CD8-positive, alpha-beta memory T cell (primary cell): ENCODE measurements around the gene DGLUCY. TPM values are rescaled to one million over a fixed set of nuclear protein-coding genes. Genes with fewer than 3 reads are reported as not detected.
"Not testable (repeated sequence)": the region's sequence is repeated elsewhere in the genome, so short reads cannot be mapped to it uniquely, and the experiment has no call there.

Experiments used
- CTCF ChIA-PET: fragments of 350-600 bp; sonication (Branson Sonifier 250); formaldehyde crosslinking; loops from one replicate; lab custom pipeline; 2021; ENCODE audit warnings: antibody characterized with exemption; lab: Charles Lee
- POLR2A ChIA-PET: fragments of 350-600 bp; sonication (Branson Sonifier 250); formaldehyde crosslinking; loops from one replicate; lab custom pipeline; 2021; ENCODE audit warnings: antibody characterized with exemption; lab: Charles Lee
- DNase-seq, 5 donors: peaks; one replicate each; pipeline versions ENCODE4 v3.0.0 to v3.0.0-alpha.2; 2020 to 2022; ENCODE audit warnings: mixed read lengths in 1 of 5
- H3K27ac ChIP-seq: one replicate; pipeline ENCODE4 v1.7.0; 2013; ENCODE audit warnings: low read depth, mild to moderate bottlenecking, low read length, moderate library complexity
- H3K27me3 ChIP-seq: 2 replicates; pipeline ENCODE4 v1.7.0; 2013; ENCODE audit warnings: low read length, mild to moderate bottlenecking; ENCODE audit not compliant: insufficient read depth, poor library complexity, severe bottlenecking
- H3K36me3 ChIP-seq: 2 replicates; pipeline ENCODE4 v1.7.0; 2013; ENCODE audit warnings: mild to moderate bottlenecking, low read length, moderate library complexity; ENCODE audit not compliant: insufficient read depth
- H3K4me1 ChIP-seq: 2 replicates; pipeline ENCODE4 v1.7.0; 2013; ENCODE audit warnings: mild to moderate bottlenecking, low read length, moderate library complexity; ENCODE audit not compliant: insufficient read depth
- H3K4me3 ChIP-seq: 2 replicates; pipeline ENCODE4 v1.7.0; 2013; ENCODE audit warnings: mild to moderate bottlenecking, low read length
- H3K9me3 ChIP-seq: 2 replicates; pipeline ENCODE4 v1.7.0; 2013; ENCODE audit warnings: mild to moderate bottlenecking, low read length
- H3K27ac Mint-ChIP-seq, 8 donors: one replicate each; pipeline ENCODE4 v1.8.0; 2020 to 2021; ENCODE audit warnings: mixed read lengths in 8 of 8, mild to moderate bottlenecking in 6 of 8, inconsistent platforms in 3 of 8, moderate library complexity in 3 of 8
- H3K27me3 Mint-ChIP-seq, 2 donors: one replicate each; pipeline ENCODE4 v1.8.0; 2020 to 2021; ENCODE audit warnings: mixed read lengths in 2 of 2, mild to moderate bottlenecking in 1 of 2, moderate library complexity in 1 of 2
- H3K36me3 Mint-ChIP-seq, 3 donors: one replicate each; pipeline ENCODE4 v1.8.0; 2020 to 2021; ENCODE audit warnings: mixed read lengths in 3 of 3, inconsistent platforms in 1 of 3, mild to moderate bottlenecking in 1 of 3
- H3K4me1 Mint-ChIP-seq, 3 donors: one replicate each; pipeline ENCODE4 v1.8.0; 2020 to 2021; ENCODE audit warnings: mixed read lengths in 3 of 3, inconsistent platforms in 1 of 3, mild to moderate bottlenecking in 1 of 3
- H3K4me3 Mint-ChIP-seq, 7 donors: one replicate each; pipeline ENCODE4 v1.8.0; 2020 to 2021; ENCODE audit warnings: mixed read lengths in 7 of 7, mild to moderate bottlenecking in 6 of 7, moderate library complexity in 4 of 7, inconsistent platforms in 2 of 7
- H3K9me3 Mint-ChIP-seq, 5 donors: one replicate each; pipeline ENCODE4 v1.8.0; 2020 to 2022; ENCODE audit warnings: mixed read lengths in 5 of 5, mild to moderate bottlenecking in 3 of 5, moderate library complexity in 2 of 5, inconsistent platforms in 1 of 5
- polyA plus RNA-seq: library from polyadenylated mRNA; unstranded; fragments of 300-500 nt; fragmentation: Illumina TruSeq; gene quantifications from one replicate; pipeline ENCODE4 v1.2.3, GENCODE V29; 2021
- total RNA-seq, 2 experiments: library from RNA; stranded (reverse); gene quantifications; one replicate each; pipeline ENCODE4 v1.2.3, GENCODE V29; 2021

DGLUCY gene
- total and polyA plus RNA-seq, 3 experiments from 2014 or later, result 45.3 to 55.5 (median 48.7) TPM

GRCh38 chr14:91180611-91181010 lies 66.7 kb downstream of the DGLUCY start:
- ChIA-PET CTCF (no interaction called here), POLR2A (no interaction called here)
- H3K9me3 ChIP-seq, result no peaks in the 10 kb centered on the region
- peaks cover 10% of the 10 kb centered on the region for H3K36me3 ChIP-seq
- H3K27ac ChIP-seq, result no peak overlapping the region
- no peak overlapping the region for H3K4me3 ChIP-seq
- no peak overlapping the region for H3K27ac Mint-ChIP-seq
- no peak overlapping the region for H3K4me3 Mint-ChIP-seq
- DNase-seq, result no peak
- H3K36me3 Mint-ChIP-seq, result peaks cover 4 to 59% (median 10%) of the 10 kb centered on the region in 3 donors
- H3K4me1 Mint-ChIP-seq, result peaks cover 8 to 13% (median 11%) of the 10 kb centered on the region in 3 donors
- peaks cover 10% of the 10 kb centered on the region for H3K4me1 ChIP-seq
- H3K9me3 Mint-ChIP-seq, result no peaks in the 10 kb centered on the region
- peaks cover 0 to 1% of the 10 kb centered on the region in 2 donors for H3K27me3 Mint-ChIP-seq
- H3K27me3 ChIP-seq, result no peaks in the 10 kb centered on the region

- CTCF ChIA-PET, H3K27me3 Mint-ChIP-seq, H3K27me3 ChIP-seq, H3K27ac ChIP-seq, H3K9me3 Mint-ChIP-seq, H3K4me1 ChIP-seq, H3K4me3 ChIP-seq, H3K9me3 ChIP-seq, DNase-seq, H3K4me3 Mint-ChIP-seq, H3K4me1 Mint-ChIP-seq: not testable (repeated sequence)
- peak overlapping the region in 1 of 8 donors; percentile 87 for H3K27ac Mint-ChIP-seq
- peaks cover 0 to 64% (median 9%) of the 10 kb centered on the region in 3 donors for H3K36me3 Mint-ChIP-seq
- POLR2A ChIA-PET, result interaction anchor here (0.6 kb wide), 1 partner anchor 289 kb away, joined by 3 read pairs; no protein-coding TSS in a partner anchor
- H3K36me3 ChIP-seq, result peaks cover 14% of the 10 kb centered on the region
Observed at GRCh38 chr14:91182753-91183152, 68.9 kb downstream of the DGLUCY start.

GRCh38 chr14:91184559-91184958 lies 70.7 kb downstream of the DGLUCY start:
- H3K4me3 Mint-ChIP-seq, result no peak overlapping the region
- DNase-seq, result no peak
- H3K27me3 Mint-ChIP-seq, result no peaks in the 10 kb centered on the region
- peaks cover 0 to 74% (median 16%) of the 10 kb centered on the region in 3 donors for H3K36me3 Mint-ChIP-seq
- H3K27ac ChIP-seq, result no peak overlapping the region
- H3K27me3 ChIP-seq, result no peaks in the 10 kb centered on the region
- no peaks in the 10 kb centered on the region for H3K9me3 Mint-ChIP-seq
- no peaks in the 10 kb centered on the region for H3K4me1 ChIP-seq
- CTCF ChIA-PET, result interaction anchor here (0.7 to 2.4 kb wide), 2 partner anchors 11 to 17 kb away, joined by 3 to 15 read pairs; no protein-coding TSS in a partner anchor
- H3K9me3 ChIP-seq, result no peaks in the 10 kb centered on the region
- POLR2A ChIA-PET, result no interaction called here
- no peaks in the 10 kb centered on the region for H3K4me1 Mint-ChIP-seq
- peaks cover 28% of the 10 kb centered on the region for H3K36me3 ChIP-seq
- H3K27ac Mint-ChIP-seq, result peak overlapping the region in 1 of 8 donors; percentile 64
- no peak overlapping the region for H3K4me3 ChIP-seq

- Histone ChIP-seq H3K9me3 (no peaks in the 10 kb centered on the region), H3K4me1 (no peaks in the 10 kb centered on the region), H3K27ac (no peak overlapping the region), H3K27me3 (no peaks in the 10 kb centered on the region), H3K4me3 (no peak overlapping the region), H3K36me3 (peaks cover 33% of the 10 kb centered on the region)
- ChIA-PET CTCF (interaction anchor here (1.1 to 2.4 kb wide), 2 partner anchors 12 to 57 kb away, joined by 3 to 15 read pairs; no protein-coding TSS in a partner anchor), POLR2A (interaction anchor here (0.5 kb wide), 1 partner anchor 8 kb away, joined by 4 read pairs; no protein-coding TSS in a partner anchor)
- H3K27me3 Mint-ChIP-seq, result no peaks in the 10 kb centered on the region
- H3K4me1 Mint-ChIP-seq, result peaks cover 0 to 2% (median 0%) of the 10 kb centered on the region in 3 donors
- no peaks in the 10 kb centered on the region for H3K9me3 Mint-ChIP-seq
- no peak for DNase-seq
- no peak overlapping the region for H3K4me3 Mint-ChIP-seq
- peaks cover 6 to 78% (median 21%) of the 10 kb centered on the region in 3 donors for H3K36me3 Mint-ChIP-seq
- peak overlapping the region in 1 of 8 donors; percentile 36 for H3K27ac Mint-ChIP-seq
Observed at GRCh38 chr14:91185721-91186120, 71.8 kb downstream of the DGLUCY start.

GRCh38 chr14:91186515-91187066 lies 72.7 kb downstream of the DGLUCY start:
- Mint-ChIP-seq H3K36me3 (peaks cover 13 to 78% (median 24%) of the 10 kb centered on the region in 3 donors), H3K4me3 (no peak overlapping the region), H3K27ac (peak overlapping the region in 1 of 8 donors; percentile 46), H3K4me1 (peaks cover 0 to 3% (median 2%) of the 10 kb centered on the region in 3 donors), H3K27me3 (no peaks in the 10 kb centered on the region), H3K9me3 (no peaks in the 10 kb centered on the region)
- no peaks in the 10 kb centered on the region for H3K27me3 ChIP-seq
- H3K9me3 ChIP-seq, result no peaks in the 10 kb centered on the region
- H3K36me3 ChIP-seq, result peaks cover 42% of the 10 kb centered on the region
- no peak for DNase-seq
- ChIA-PET CTCF (interaction anchor here (3.6 kb wide), 1 partner anchor 9 kb away, joined by 14 read pairs; no protein-coding TSS in a partner anchor), POLR2A (interaction anchor here (0.7 kb wide), 1 partner anchor 102 kb away, joined by 3 read pairs; no protein-coding TSS in a partner anchor)
- no peaks in the 10 kb centered on the region for H3K4me1 ChIP-seq
- H3K4me3 ChIP-seq, result no peak overlapping the region
- no peak overlapping the region for H3K27ac ChIP-seq

GRCh38 chr14:91187271-91187670 lies 73.4 kb downstream of the DGLUCY start:
- Mint-ChIP-seq H3K4me1 (peaks cover 0 to 5% (median 4%) of the 10 kb centered on the region in 3 donors), H3K9me3 (no peaks in the 10 kb centered on the region), H3K27me3 (no peaks in the 10 kb centered on the region), H3K4me3 (no peak overlapping the region), H3K36me3 (peaks cover 14 to 81% (median 27%) of the 10 kb centered on the region in 3 donors), H3K27ac (no peak overlapping the region)
- ChIA-PET POLR2A (no interaction called here), CTCF (interaction anchor here (3.6 kb wide), 1 partner anchor 10 kb away, joined by 14 read pairs; no protein-coding TSS in a partner anchor)
- Histone ChIP-seq H3K27me3 (no peaks in the 10 kb centered on the region), H3K27ac (no peak overlapping the region), H3K4me3 (no peak overlapping the region), H3K4me1 (no peaks in the 10 kb centered on the region), H3K36me3 (peaks cover 47% of the 10 kb centered on the region), H3K9me3 (no peaks in the 10 kb centered on the region)
- no peak for DNase-seq

GRCh38 chr14:91190853-91191252 lies 77.0 kb downstream of the DGLUCY start:
- H3K4me1 ChIP-seq, result peaks cover 14% of the 10 kb centered on the region
- H3K9me3 Mint-ChIP-seq, result no peaks in the 10 kb centered on the region
- H3K36me3 ChIP-seq, result peaks cover 40% of the 10 kb centered on the region
- DNase-seq, result no peak
- no peaks in the 10 kb centered on the region for H3K27me3 Mint-ChIP-seq
- H3K27me3 ChIP-seq, result no peaks in the 10 kb centered on the region
- ChIA-PET POLR2A (no interaction called here), CTCF (no interaction called here)
- H3K4me1 Mint-ChIP-seq, result peaks cover 20 to 27% (median 22%) of the 10 kb centered on the region in 3 donors
- H3K27ac ChIP-seq, result no peak overlapping the region
- no peaks in the 10 kb centered on the region for H3K9me3 ChIP-seq
- peaks cover 14 to 76% (median 30%) of the 10 kb centered on the region in 3 donors for H3K36me3 Mint-ChIP-seq
- no peak overlapping the region for H3K4me3 ChIP-seq
- H3K4me3 Mint-ChIP-seq, result no peak overlapping the region
- H3K27ac Mint-ChIP-seq, result peak overlapping the region in 3 of 8 donors; percentile 52 to 66 (median 59)

GRCh38 chr14:91193069-91193468 lies 79.2 kb downstream of the DGLUCY start:
- no peaks in the 10 kb centered on the region for H3K27me3 Mint-ChIP-seq
- no peak for DNase-seq
- no peaks in the 10 kb centered on the region for H3K27me3 ChIP-seq
- H3K4me1 ChIP-seq, result peaks cover 14% of the 10 kb centered on the region
- CTCF ChIA-PET, result interaction anchor here (1.0 to 2.7 kb wide), 5 partner anchors 16 to 226 kb away, joined by 3 to 19 read pairs (median 10); no protein-coding TSS in a partner anchor
- POLR2A ChIA-PET, result interaction anchor here (0.7 to 1.5 kb wide), 4 partner anchors 18 to 52 kb away, joined by 3 to 6 read pairs (median 4); partner anchors contain the start of gene GPR68
- H3K9me3 Mint-ChIP-seq, result no peaks in the 10 kb centered on the region
- H3K4me3 Mint-ChIP-seq, result no peak overlapping the region
- no peak overlapping the region for H3K27ac ChIP-seq
- H3K4me3 ChIP-seq, result no peak overlapping the region
- peaks cover 27 to 75% (median 40%) of the 10 kb centered on the region in 3 donors for H3K36me3 Mint-ChIP-seq
- peaks cover 20 to 27% (median 23%) of the 10 kb centered on the region in 3 donors for H3K4me1 Mint-ChIP-seq
- peak overlapping the region in 3 of 8 donors; percentile 3 to 13 (median 4) for H3K27ac Mint-ChIP-seq
- no peaks in the 10 kb centered on the region for H3K9me3 ChIP-seq
- peaks cover 40% of the 10 kb centered on the region for H3K36me3 ChIP-seq
